ENCODE results near the gene ERGIC1.
A peak's percentile ranks its signal among the peaks of the same experiment; 100 is the strongest.

ERGIC1 gene

GRCh38 chr5:172902497-172903472 lies 68.7 kb downstream of the ERGIC1 start:
- Histone ChIP-seq H3K36me3 (replicated peaks in 1 of 2; ENCODE audit: control insufficient read depth in 2 of 2, insufficient read depth in 2 of 2, low read length in 2 of 2) (peaks cover 7 to 45% of the 10 kb centered on the region in 2 donors), H3K9me3 (replicated peaks in 1 of 2; ENCODE audit: control insufficient read depth in 2 of 2, insufficient read depth in 1 of 2, low read depth in 1 of 2, low read length in 2 of 2) (no peaks in the 10 kb centered on the region), H4K8ac (ENCODE audit: low read depth, low read length) (no peak overlapping the region), H3K27me3 (ENCODE audit: control insufficient read depth in 3 of 3, insufficient read depth in 3 of 3, low read depth in 1 of 3, low read length in 3 of 3) (no peaks in the 10 kb centered on the region), H3K79me1 (ENCODE audit: low read depth, low read length) (no peaks in the 10 kb centered on the region), H3K14ac (ENCODE audit: low read length) (no peak overlapping the region), H3K9ac (ENCODE audit: low read depth, low read length, poor library complexity) (no peak overlapping the region), H3K18ac (ENCODE audit: low read length) (no peak overlapping the region), H3K4me2 (ENCODE audit: insufficient read depth, low read length, poor library complexity, severe bottlenecking) (no peak overlapping the region), H2AK5ac (ENCODE audit: low read depth, low read length) (no peak overlapping the region), H2BK15ac (ENCODE audit: low read length) (no peak overlapping the region), H3K4ac (ENCODE audit: low read length) (no peak overlapping the region), H3K4me3 (ENCODE audit: low read length in 2 of 2) (no peak overlapping the region), H2AFZ (ENCODE audit: low read length) (no peak overlapping the region), H2BK12ac (ENCODE audit: low read length) (no peak overlapping the region), H2BK5ac (ENCODE audit: low read length) (peak overlapping the region; percentile 26), H3K4me1 (ENCODE audit: control insufficient read depth in 2 of 2, insufficient read depth in 1 of 2, low read depth in 1 of 2, low read length in 2 of 2) (peaks cover 10 to 18% of the 10 kb centered on the region in 2 donors), H4K91ac (ENCODE audit: low read depth, low read length, poor library complexity) (no peak overlapping the region), H2BK120ac (ENCODE audit: low read depth, low read length) (no peak overlapping the region), H3K23ac (ENCODE audit: low read depth, low read length, poor library complexity) (no peak overlapping the region), H3K27ac (replicated peaks; ENCODE audit: low read length) (no peak overlapping the region)
- DNase-seq (ENCODE audit: low spot score): peak; percentile 24
- WGBS, 2 donors (ENCODE audit: extremely low coverage in 2 of 2, insufficient read length in 2 of 2, insufficient replicate concordance in 1 of 2): no CpG with 5 or more reads among the region's 25 CpGs

- Histone ChIP-seq H3K18ac (ENCODE audit: low read length) (no peak overlapping the region), H3K4ac (ENCODE audit: low read length) (no peak overlapping the region), H2AK5ac (ENCODE audit: low read depth, low read length) (no peak overlapping the region), H3K4me1 (ENCODE audit: control insufficient read depth in 2 of 2, insufficient read depth in 1 of 2, low read depth in 1 of 2, low read length in 2 of 2) (peaks cover 4 to 12% of the 10 kb centered on the region in 2 donors), H2AFZ (ENCODE audit: low read length) (no peak overlapping the region), H3K27me3 (ENCODE audit: control insufficient read depth in 3 of 3, insufficient read depth in 3 of 3, low read depth in 1 of 3, low read length in 3 of 3) (no peaks in the 10 kb centered on the region), H3K36me3 (replicated peaks in 1 of 2; ENCODE audit: control insufficient read depth in 2 of 2, insufficient read depth in 2 of 2, low read length in 2 of 2) (peaks cover 6 to 38% of the 10 kb centered on the region in 2 donors), H2BK5ac (ENCODE audit: low read length) (no peak overlapping the region), H2BK15ac (ENCODE audit: low read length) (no peak overlapping the region), H3K27ac (replicated peaks; ENCODE audit: low read length) (no peak overlapping the region), H3K14ac (ENCODE audit: low read length) (no peak overlapping the region), H4K8ac (ENCODE audit: low read depth, low read length) (no peak overlapping the region), H3K9me3 (replicated peaks in 1 of 2; ENCODE audit: control insufficient read depth in 2 of 2, insufficient read depth in 1 of 2, low read depth in 1 of 2, low read length in 2 of 2) (no peaks in the 10 kb centered on the region), H2BK12ac (ENCODE audit: low read length) (no peak overlapping the region), H3K4me3 (ENCODE audit: low read length in 2 of 2) (no peak overlapping the region), H3K23ac (ENCODE audit: low read depth, low read length, poor library complexity) (no peak overlapping the region), H2BK120ac (ENCODE audit: low read depth, low read length) (no peak overlapping the region), H3K79me1 (ENCODE audit: low read depth, low read length) (no peaks in the 10 kb centered on the region), H3K9ac (ENCODE audit: low read depth, low read length, poor library complexity) (no peak overlapping the region), H3K4me2 (ENCODE audit: insufficient read depth, low read length, poor library complexity, severe bottlenecking) (no peak overlapping the region), H4K91ac (ENCODE audit: low read depth, low read length, poor library complexity) (no peak overlapping the region)
- DNase-seq (ENCODE audit: low spot score): no peak
- no CpG with 5 or more reads among the region's 4 CpGs for WGBS, 2 donors (ENCODE audit: extremely low coverage in 2 of 2, insufficient read length in 2 of 2, insufficient replicate concordance in 1 of 2)
These were observed 69.7 kb downstream of the ERGIC1 start for GRCh38 chr5:172903790-172904189.

- Histone ChIP-seq H2AK5ac (ENCODE audit: low read depth, low read length) (no peak overlapping the region), H3K4me1 (ENCODE audit: control insufficient read depth in 2 of 2, insufficient read depth in 1 of 2, low read depth in 1 of 2, low read length in 2 of 2) (peaks cover 4 to 12% of the 10 kb centered on the region in 2 donors), H3K4ac (ENCODE audit: low read length) (no peak overlapping the region), H3K27ac (replicated peaks; ENCODE audit: low read length) (no peak overlapping the region), H3K18ac (ENCODE audit: low read length) (no peak overlapping the region), H3K9me3 (replicated peaks in 1 of 2; ENCODE audit: control insufficient read depth in 2 of 2, insufficient read depth in 1 of 2, low read depth in 1 of 2, low read length in 2 of 2) (no peaks in the 10 kb centered on the region), H2AFZ (ENCODE audit: low read length) (no peak overlapping the region), H4K91ac (ENCODE audit: low read depth, low read length, poor library complexity) (no peak overlapping the region), H2BK120ac (ENCODE audit: low read depth, low read length) (no peak overlapping the region), H3K27me3 (ENCODE audit: control insufficient read depth in 3 of 3, insufficient read depth in 3 of 3, low read depth in 1 of 3, low read length in 3 of 3) (no peaks in the 10 kb centered on the region), H3K4me2 (ENCODE audit: insufficient read depth, low read length, poor library complexity, severe bottlenecking) (no peak overlapping the region), H3K14ac (ENCODE audit: low read length) (no peak overlapping the region), H4K8ac (ENCODE audit: low read depth, low read length) (no peak overlapping the region), H2BK5ac (ENCODE audit: low read length) (no peak overlapping the region), H3K9ac (ENCODE audit: low read depth, low read length, poor library complexity) (no peak overlapping the region), H2BK12ac (ENCODE audit: low read length) (no peak overlapping the region), H3K79me1 (ENCODE audit: low read depth, low read length) (no peaks in the 10 kb centered on the region), H3K36me3 (replicated peaks in 1 of 2; ENCODE audit: control insufficient read depth in 2 of 2, insufficient read depth in 2 of 2, low read length in 2 of 2) (peaks cover 3 to 35% of the 10 kb centered on the region in 2 donors), H2BK15ac (ENCODE audit: low read length) (no peak overlapping the region), H3K4me3 (ENCODE audit: low read length in 2 of 2) (no peak overlapping the region), H3K23ac (ENCODE audit: low read depth, low read length, poor library complexity) (no peak overlapping the region)
- no CpG with 5 or more reads among the region's 4 CpGs for WGBS, 2 donors (ENCODE audit: extremely low coverage in 2 of 2, insufficient read length in 2 of 2, insufficient replicate concordance in 1 of 2)
- no peak for DNase-seq (ENCODE audit: low spot score)
These were observed 70.2 kb downstream of the ERGIC1 start for GRCh38 chr5:172904312-172904642.

- H3K79me1 ChIP-seq (ENCODE audit: low read depth, low read length): no peaks in the 10 kb centered on the region
- DNase-seq (ENCODE audit: low spot score): no peak
- no peak overlapping the region for H2BK5ac ChIP-seq (ENCODE audit: low read length)
- H3K23ac ChIP-seq (ENCODE audit: low read depth, low read length, poor library complexity): peak overlapping the region; percentile 12
- H3K9me3 ChIP-seq (replicated peaks in 1 of 2; ENCODE audit: control insufficient read depth in 2 of 2, insufficient read depth in 1 of 2, low read depth in 1 of 2, low read length in 2 of 2): no peaks in the 10 kb centered on the region
- no peak overlapping the region for H4K91ac ChIP-seq (ENCODE audit: low read depth, low read length, poor library complexity)
- H3K18ac ChIP-seq (ENCODE audit: low read length): no peak overlapping the region
- H3K4me1 ChIP-seq (ENCODE audit: control insufficient read depth in 2 of 2, insufficient read depth in 1 of 2, low read depth in 1 of 2, low read length in 2 of 2): peaks cover 4 to 12% of the 10 kb centered on the region in 2 donors
- no peak overlapping the region for H3K4ac ChIP-seq (ENCODE audit: low read length)
- WGBS, 2 donors (ENCODE audit: extremely low coverage in 2 of 2, insufficient read length in 2 of 2, insufficient replicate concordance in 1 of 2): no CpG with 5 or more reads among the region's 13 CpGs
- peaks cover 3 to 35% of the 10 kb centered on the region in 2 donors for H3K36me3 ChIP-seq (replicated peaks in 1 of 2; ENCODE audit: control insufficient read depth in 2 of 2, insufficient read depth in 2 of 2, low read length in 2 of 2)
- no peak overlapping the region for H4K8ac ChIP-seq (ENCODE audit: low read depth, low read length)
- no peak overlapping the region for H2BK120ac ChIP-seq (ENCODE audit: low read depth, low read length)
- no peak overlapping the region for H2AFZ ChIP-seq (ENCODE audit: low read length)
- no peak overlapping the region for H3K27ac ChIP-seq (replicated peaks; ENCODE audit: low read length)
- no peak overlapping the region for H2BK12ac ChIP-seq (ENCODE audit: low read length)
- H2BK15ac ChIP-seq (ENCODE audit: low read length): no peak overlapping the region
- H3K9ac ChIP-seq (ENCODE audit: low read depth, low read length, poor library complexity): no peak overlapping the region
- no peak overlapping the region for H3K4me3 ChIP-seq (ENCODE audit: low read length in 2 of 2)
- H3K27me3 ChIP-seq (ENCODE audit: control insufficient read depth in 3 of 3, insufficient read depth in 3 of 3, low read depth in 1 of 3, low read length in 3 of 3): no peaks in the 10 kb centered on the region
- no peak overlapping the region for H3K14ac ChIP-seq (ENCODE audit: low read length)
- H3K4me2 ChIP-seq (ENCODE audit: insufficient read depth, low read length, poor library complexity, severe bottlenecking): no peak overlapping the region
- peak overlapping the region; percentile 59 for H2AK5ac ChIP-seq (ENCODE audit: low read depth, low read length)
These were observed 70.7 kb downstream of the ERGIC1 start for GRCh38 chr5:172904643-172905345.
